Smooth muscle cell (in vitro differentiated cells): Measurements from ENCODE around the gene PDE4D. TPM values are rescaled to one million over a fixed set of nuclear protein-coding genes. Genes with fewer than 3 reads are reported as not detected.
A peak's percentile ranks its signal among the peaks of the same experiment; 100 is the strongest.

Experiments used
- DNase-seq: peaks from one replicate; lab custom pipeline; 2025; ENCODE audit not compliant: unreplicated experiment; lab: John Stamatoyannopoulos, UW
- H2AFZ ChIP-seq: fragments of 200-600 bp; sonication (generic); 2 replicates; pipeline ENCODE4 v1.6.0; 2016; ENCODE audit warnings: antibody characterized with exemption, low read depth, mild to moderate bottlenecking
- H3F3A ChIP-seq: fragments of 200-600 bp; sonication (generic); 2 replicates; pipeline ENCODE4 v1.6.0; 2017; ENCODE audit warnings: antibody characterized with exemption, low read depth
- H3K27ac ChIP-seq: fragments of 200-600 bp; sonication (generic); 2 replicates; pipeline ENCODE4 v1.5.1; 2016; ENCODE audit warnings: low read depth, mild to moderate bottlenecking
- H3K27me3 ChIP-seq: fragments of 200-600 bp; sonication (generic); 2 replicates; pipeline ENCODE4 v1.6.1; 2016; ENCODE audit warnings: low read depth, mild to moderate bottlenecking
- H3K36me3 ChIP-seq: fragments of 200-600 bp; sonication (generic); 2 replicates; pipeline ENCODE4 v1.5.1; 2016; ENCODE audit warnings: low read depth
- H3K4me1 ChIP-seq: fragments of 200-600 bp; sonication (generic); 2 replicates; pipeline ENCODE4 v1.5.1; 2016; ENCODE audit warnings: low read depth
- H3K4me2 ChIP-seq: fragments of 200-600 bp; sonication (generic); 2 replicates; pipeline ENCODE4 v1.6.0; 2016; ENCODE audit warnings: mild to moderate bottlenecking
- H3K4me3 ChIP-seq: fragments of 200-600 bp; sonication (generic); 2 replicates; pipeline ENCODE4 v1.5.1; 2016; ENCODE audit warnings: mild to moderate bottlenecking
- H3K79me2 ChIP-seq: fragments of 200-600 bp; sonication (generic); 2 replicates; pipeline ENCODE4 v1.6.0; 2016; ENCODE audit warnings: low read depth, mild to moderate bottlenecking
- H3K9ac ChIP-seq: fragments of 200-600 bp; sonication (generic); 2 replicates; pipeline ENCODE4 v1.6.0; 2016; ENCODE audit warnings: low read depth
- H3K9me3 ChIP-seq: fragments of 200-600 bp; sonication (generic); replicated peaks from 2 replicates; pipeline ENCODE4 v1.5.1; 2016; ENCODE audit warnings: low read depth
- H4K20me1 ChIP-seq: fragments of 200-600 bp; sonication (generic); 2 replicates; pipeline ENCODE4 v1.6.0; 2016; ENCODE audit warnings: low read depth
- WGBS: methylation state at CpG from one replicate; pipeline ENCODE4 v1.1.7; 2016; ENCODE audit warnings: low lambda C conversion rate; 5-methylcytosine and 5-hydroxymethylcytosine counted together
- polyA plus RNA-seq: library from polyadenylated mRNA; unstranded; fragments of >200 nt; fragmentation: Nextera tagmentation; extraction: Ambion mirVana; gene quantifications from 2 replicates; pipeline ENCODE4 v1.2.1, GENCODE V29; 2016
- total RNA-seq: library from RNA; depleted of rRNA; stranded (reverse); fragments of >200 nt; gene quantifications from 2 replicates; pipeline ENCODE4 v1.2.3, GENCODE V29; 2014
- TF ChIP-seq, protein P1 (sequence below): fragments of 200-600 bp; sonication (generic); IDR thresholded peaks from 2 replicates; pipeline ENCODE4 v1.5.1; 2017; ENCODE audit warnings: borderline replicate concordance, mild to moderate bottlenecking, antibody characterized with exemption; ENCODE audit not compliant: insufficient read depth, poor library complexity, severe bottlenecking

Gene PDE4D
- total and polyA plus RNA-seq, 2 experiments from 2014 or later = 16.4 to 61.0 TPM

DNA sequence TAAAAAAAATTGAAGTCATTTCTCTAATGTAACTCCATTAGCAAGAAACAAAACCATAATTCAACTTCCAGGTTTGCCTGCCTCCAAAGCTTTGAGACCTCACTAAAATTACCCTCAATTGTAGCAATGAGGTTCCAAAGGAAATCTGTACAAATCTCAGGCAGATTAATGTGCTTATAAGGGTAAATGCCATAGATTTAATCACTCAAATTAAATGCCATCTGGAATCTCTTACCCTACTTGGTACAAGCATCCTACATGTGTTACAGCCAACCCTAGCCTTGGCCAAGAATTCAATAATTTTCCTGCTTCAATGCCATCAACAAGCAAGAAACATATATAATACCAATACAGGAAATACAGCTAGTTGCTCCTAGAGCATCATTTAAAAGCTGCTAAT, 857.8 kb downstream of the PDE4D start:
- no peaks in the 10 kb centered on the region for H4K20me1 ChIP-seq
- H3K79me2 ChIP-seq = peaks cover 82% of the 10 kb centered on the region
- H3K9ac ChIP-seq = peak overlapping the region; percentile 71
- peak overlapping the region; percentile 83 for H3K4me3 ChIP-seq
- H3K4me2 ChIP-seq = peak overlapping the region; percentile 84
- H3K27ac ChIP-seq = peak overlapping the region; percentile 94
- H2AFZ ChIP-seq = no peak overlapping the region
- H3K4me1 ChIP-seq = peaks cover 25% of the 10 kb centered on the region
- TF ChIP-seq, protein P1, sequence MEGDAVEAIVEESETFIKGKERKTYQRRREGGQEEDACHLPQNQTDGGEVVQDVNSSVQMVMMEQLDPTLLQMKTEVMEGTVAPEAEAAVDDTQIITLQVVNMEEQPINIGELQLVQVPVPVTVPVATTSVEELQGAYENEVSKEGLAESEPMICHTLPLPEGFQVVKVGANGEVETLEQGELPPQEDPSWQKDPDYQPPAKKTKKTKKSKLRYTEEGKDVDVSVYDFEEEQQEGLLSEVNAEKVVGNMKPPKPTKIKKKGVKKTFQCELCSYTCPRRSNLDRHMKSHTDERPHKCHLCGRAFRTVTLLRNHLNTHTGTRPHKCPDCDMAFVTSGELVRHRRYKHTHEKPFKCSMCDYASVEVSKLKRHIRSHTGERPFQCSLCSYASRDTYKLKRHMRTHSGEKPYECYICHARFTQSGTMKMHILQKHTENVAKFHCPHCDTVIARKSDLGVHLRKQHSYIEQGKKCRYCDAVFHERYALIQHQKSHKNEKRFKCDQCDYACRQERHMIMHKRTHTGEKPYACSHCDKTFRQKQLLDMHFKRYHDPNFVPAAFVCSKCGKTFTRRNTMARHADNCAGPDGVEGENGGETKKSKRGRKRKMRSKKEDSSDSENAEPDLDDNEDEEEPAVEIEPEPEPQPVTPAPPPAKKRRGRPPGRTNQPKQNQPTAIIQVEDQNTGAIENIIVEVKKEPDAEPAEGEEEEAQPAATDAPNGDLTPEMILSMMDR = no peak
- no peak for DNase-seq
- H3K9me3 ChIP-seq = no peaks in the 10 kb centered on the region
- peaks cover 15% of the 10 kb centered on the region for H3F3A ChIP-seq
- H3K27me3 ChIP-seq = no peaks in the 10 kb centered on the region
- no peaks in the 10 kb centered on the region for H3K36me3 ChIP-seq

GRCh38 chr5:59034498-59035186, 858.9 kb downstream of the PDE4D start:
- Histone ChIP-seq H3K9ac (peak overlapping the region; percentile 71), H2AFZ (no peak overlapping the region), H3F3A (peaks cover 12% of the 10 kb centered on the region), H3K9me3 (no peaks in the 10 kb centered on the region), H3K79me2 (peaks cover 93% of the 10 kb centered on the region), H3K4me1 (peaks cover 25% of the 10 kb centered on the region), H3K36me3 (no peaks in the 10 kb centered on the region), H3K4me3 (peak overlapping the region; percentile 83), H4K20me1 (no peaks in the 10 kb centered on the region), H3K27ac (peak overlapping the region; percentile 94), H3K4me2 (peak overlapping the region; percentile 84), H3K27me3 (no peaks in the 10 kb centered on the region)
- TF ChIP-seq, protein P1 = peak; percentile 56
- DNase-seq = no peak
- WGBS = 15% methylated on average over 3 of the region's 3 CpGs

DNA sequence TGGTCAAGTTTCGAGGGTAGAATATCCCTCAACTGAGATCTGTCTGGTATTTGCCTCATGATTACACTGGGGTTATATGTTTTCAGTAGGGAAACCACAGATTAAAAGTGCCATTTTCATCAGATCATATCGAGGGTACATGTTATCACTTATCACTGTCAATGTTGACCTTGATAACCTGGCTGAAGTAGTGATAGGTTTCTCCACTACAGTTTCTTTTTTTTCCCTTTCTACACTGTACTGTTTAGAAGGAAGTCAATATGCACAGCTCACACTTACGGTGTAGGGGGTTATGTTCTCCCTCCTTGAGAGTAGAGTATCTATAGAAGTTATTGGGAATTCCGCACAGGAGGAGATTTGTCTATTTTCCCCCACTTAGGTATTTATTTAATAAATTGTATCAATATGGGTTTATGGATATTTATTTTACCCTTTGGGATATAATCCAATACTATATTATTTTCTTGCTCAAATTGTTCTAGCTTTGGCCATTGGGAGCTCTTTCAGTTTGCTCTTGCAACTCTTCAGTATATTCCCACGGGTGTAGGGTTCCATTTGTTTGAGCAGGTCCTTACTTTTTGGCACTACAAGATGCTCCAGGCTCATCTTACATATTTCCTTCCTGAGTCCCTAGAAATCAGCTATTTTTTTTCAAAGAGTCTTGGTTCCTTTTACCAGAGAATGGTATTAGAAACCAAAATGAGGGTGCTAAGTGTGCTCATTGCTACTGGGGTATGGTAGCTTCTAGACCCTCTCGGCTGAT, 866.2 kb downstream of the PDE4D start:
- Histone ChIP-seq H3K36me3 (no peaks in the 10 kb centered on the region), H3K4me3 (no peak overlapping the region), H3K9me3 (no peaks in the 10 kb centered on the region), H3K4me2 (no peak overlapping the region), H3K4me1 (no peaks in the 10 kb centered on the region), H2AFZ (no peak overlapping the region), H3K79me2 (peaks cover 99% of the 10 kb centered on the region), H3K27me3 (no peaks in the 10 kb centered on the region), H3F3A (peaks cover 12% of the 10 kb centered on the region), H3K27ac (no peak overlapping the region), H3K9ac (no peak overlapping the region), H4K20me1 (peaks cover 44% of the 10 kb centered on the region)
- WGBS = 97% methylated on average over 6 of the region's 6 CpGs
- no peak for DNase-seq
- TF ChIP-seq, protein P1 = no peak
